Dedifferentiated amniotic fluid mesenchymal stem cell (primary cell): ENCODE data around the gene LRRC71.
"Not testable (repeated sequence)": the region's sequence is repeated elsewhere in the genome, so short reads cannot be mapped to it uniquely, and the experiment has no call there.

Source experiments
- DNase-seq: peaks from one replicate; pipeline ENCODE4 v3.0.0-alpha.2; 2016; ENCODE audit errors: extremely low spot score

The LRRC71 gene

GRCh38 chr1:156905651-156906050, 14.8 kb upstream of the LRRC71 start:
- DNase-seq, result no peak

GRCh38 chr1:156906206-156906906, 14.1 kb upstream of the LRRC71 start:
- DNase-seq, result no peak

- no peak for DNase-seq
These were observed 11.9 kb upstream of the LRRC71 start for GRCh38 chr1:156908541-156908940.

- no peak for DNase-seq
These were observed 11.5 kb upstream of the LRRC71 start for GRCh38 chr1:156908955-156909354.

GRCh38 chr1:156909671-156910070, 10.8 kb upstream of the LRRC71 start:
- no peak for DNase-seq

GRCh38 chr1:156910309-156910782, 10.1 kb upstream of the LRRC71 start:
- DNase-seq, result no peak

GRCh38 chr1:156911577-156912298, 8.7 kb upstream of the LRRC71 start:
- DNase-seq, result no peak

GRCh38 chr1:156912310-156912709, 8.1 kb upstream of the LRRC71 start:
- no peak for DNase-seq

- DNase-seq, result no peak
These were observed 7.3 kb upstream of the LRRC71 start for GRCh38 chr1:156912861-156913808.

GRCh38 chr1:156913809-156914387, 6.5 kb upstream of the LRRC71 start:
- DNase-seq, result no peak

GRCh38 chr1:156914440-156914856, 6.0 kb upstream of the LRRC71 start:
- no peak for DNase-seq

GRCh38 chr1:156921053-156921529, 659 bp downstream of the LRRC71 start:
- DNase-seq, result no peak

- DNase-seq, result no peak
These were observed 2.7 kb downstream of the LRRC71 start for GRCh38 chr1:156922986-156923669.

- DNase-seq, result no peak
These were observed 3.4 kb downstream of the LRRC71 start for GRCh38 chr1:156923670-156924477.

GRCh38 chr1:156924478-156925153, 4.2 kb downstream of the LRRC71 start:
- no peak for DNase-seq

- no peak for DNase-seq
These were observed 5.0 kb downstream of the LRRC71 start for GRCh38 chr1:156925154-156926010.

- DNase-seq, result no peak
These were observed 5.7 kb downstream of the LRRC71 start for GRCh38 chr1:156926175-156926574.

GRCh38 chr1:156926695-156927094, 6.3 kb downstream of the LRRC71 start:
- DNase-seq, result not testable (repeated sequence)
